Neural crest cell (in vitro differentiated cells): ENCODE results near the gene SOX12. TPM values are rescaled to one million over a fixed set of nuclear protein-coding genes. Genes with fewer than 3 reads are reported as not detected.

Experiments
- DNase-seq: peaks from one replicate; pipeline ENCODE4 v3.0.0; 2021; ENCODE audit warnings: low read depth, mixed read lengths, low spot score
- H3K27ac Mint-ChIP-seq: one replicate; pipeline ENCODE4 v1.8.0; 2021; ENCODE audit warnings: mild to moderate bottlenecking, mixed read lengths; ENCODE audit not compliant: unreplicated experiment
- H3K27me3 Mint-ChIP-seq: 2 replicates; pipeline ENCODE4 v1.8.0; 2021; ENCODE audit warnings: low read depth, mild to moderate bottlenecking, mixed read lengths
- H3K36me3 Mint-ChIP-seq: 2 replicates; pipeline ENCODE4 v1.8.0; 2021; ENCODE audit warnings: low read depth, mild to moderate bottlenecking, mixed read lengths
- H3K4me1 Mint-ChIP-seq: 2 replicates; pipeline ENCODE4 v1.8.0; 2021; ENCODE audit warnings: mixed read lengths
- H3K4me3 Mint-ChIP-seq: one replicate; pipeline ENCODE4 v1.8.0; 2021; ENCODE audit warnings: mild to moderate bottlenecking, mixed read lengths
- H3K9me3 Mint-ChIP-seq: 2 replicates; pipeline ENCODE4 v1.8.0; 2021; ENCODE audit warnings: mixed read lengths
- total RNA-seq: library from RNA; stranded (reverse); gene quantifications from 2 replicates; pipeline ENCODE4 v1.2.1, GENCODE V29; 2021
- TF ChIP-seq, protein P1 (sequence below): fragments of 200-600 bp; sonication (generic); conservative IDR thresholded peaks from 2 replicates; pipeline ENCODE4 v1.5.0; 2021; ENCODE audit warnings: antibody characterized with exemption, mild to moderate bottlenecking

Gene SOX12
- total RNA-seq, 1 donor from 2014 or later: 88.7 TPM

DNA sequence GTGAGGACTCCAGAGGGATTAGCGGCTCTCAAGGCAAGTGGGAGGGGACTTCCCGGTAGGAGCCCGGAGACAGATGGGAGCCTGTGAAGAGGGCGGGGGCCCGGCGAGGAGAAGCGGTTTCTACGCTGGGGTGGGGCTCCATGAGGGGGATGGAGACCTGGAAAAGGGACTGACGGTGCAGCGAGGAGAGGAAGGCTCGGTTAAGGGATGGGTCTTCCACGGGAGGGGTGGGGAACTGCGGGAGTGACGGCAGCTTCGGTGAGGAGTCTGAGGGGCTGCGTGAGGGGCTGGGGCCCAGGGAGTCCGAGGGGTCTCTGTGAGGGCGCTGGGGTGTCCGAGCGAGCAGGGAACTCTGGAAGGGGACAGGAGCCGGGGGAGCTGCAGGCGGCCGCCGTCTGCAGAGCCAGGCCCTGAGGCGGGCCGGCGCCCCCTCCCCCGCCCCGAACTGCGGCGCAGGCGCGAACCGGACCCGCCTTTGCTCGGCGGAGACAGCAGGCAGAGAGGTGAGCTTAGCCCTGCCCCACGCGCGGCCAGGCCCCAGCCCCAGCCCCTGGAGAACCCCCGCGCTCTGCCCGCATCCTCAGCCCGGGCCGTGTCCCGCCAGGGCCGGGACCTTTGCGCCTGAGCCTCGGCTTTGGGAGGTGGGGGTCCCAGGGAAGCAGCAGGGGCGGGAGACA is 21.4 kb downstream of the SOX12 start, which contains the start of gene NRSN2:
TSS of gene NRSN2 (plus strand) at position 472 of the 677 bp plus-strand sequence. CDS start 2,533 bp downstream, outside the sequence.
- TF ChIP-seq, protein P1, sequence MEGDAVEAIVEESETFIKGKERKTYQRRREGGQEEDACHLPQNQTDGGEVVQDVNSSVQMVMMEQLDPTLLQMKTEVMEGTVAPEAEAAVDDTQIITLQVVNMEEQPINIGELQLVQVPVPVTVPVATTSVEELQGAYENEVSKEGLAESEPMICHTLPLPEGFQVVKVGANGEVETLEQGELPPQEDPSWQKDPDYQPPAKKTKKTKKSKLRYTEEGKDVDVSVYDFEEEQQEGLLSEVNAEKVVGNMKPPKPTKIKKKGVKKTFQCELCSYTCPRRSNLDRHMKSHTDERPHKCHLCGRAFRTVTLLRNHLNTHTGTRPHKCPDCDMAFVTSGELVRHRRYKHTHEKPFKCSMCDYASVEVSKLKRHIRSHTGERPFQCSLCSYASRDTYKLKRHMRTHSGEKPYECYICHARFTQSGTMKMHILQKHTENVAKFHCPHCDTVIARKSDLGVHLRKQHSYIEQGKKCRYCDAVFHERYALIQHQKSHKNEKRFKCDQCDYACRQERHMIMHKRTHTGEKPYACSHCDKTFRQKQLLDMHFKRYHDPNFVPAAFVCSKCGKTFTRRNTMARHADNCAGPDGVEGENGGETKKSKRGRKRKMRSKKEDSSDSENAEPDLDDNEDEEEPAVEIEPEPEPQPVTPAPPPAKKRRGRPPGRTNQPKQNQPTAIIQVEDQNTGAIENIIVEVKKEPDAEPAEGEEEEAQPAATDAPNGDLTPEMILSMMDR: no peak
- Mint-ChIP-seq H3K27ac (peak within 1 kb of the TSS; percentile 90), H3K36me3 (no peaks in the 10 kb centered on the region), H3K9me3 (no peaks in the 10 kb centered on the region), H3K4me3 (peak within 1 kb of the TSS; percentile 97), H3K27me3 (no peaks in the 10 kb centered on the region), H3K4me1 (peaks cover 17% of the 10 kb centered on the region)
- DNase-seq: peak; percentile 56

DNA sequence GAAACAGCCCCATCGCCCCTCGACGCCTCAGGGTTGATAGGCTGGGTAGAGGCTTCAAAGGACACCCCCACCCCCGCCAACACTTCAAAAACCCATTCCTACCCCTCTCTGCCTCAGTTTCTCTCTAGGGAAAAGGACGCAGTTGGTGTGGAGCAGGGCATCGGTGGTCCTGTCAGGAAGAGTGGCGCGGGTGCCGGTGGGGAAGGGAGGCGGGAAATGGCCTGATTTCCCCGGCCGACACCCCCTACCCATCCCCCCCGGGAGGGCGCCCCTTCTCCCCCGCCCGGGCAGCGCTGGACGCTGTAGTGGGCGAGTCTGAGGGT is 21.9 kb downstream of the SOX12 start:
- TF ChIP-seq, protein P1: no peak
- peak overlapping the region; percentile 85 for H3K4me3 Mint-ChIP-seq
- no peaks in the 10 kb centered on the region for H3K36me3 Mint-ChIP-seq
- peaks cover 17% of the 10 kb centered on the region for H3K4me1 Mint-ChIP-seq
- H3K9me3 Mint-ChIP-seq: no peaks in the 10 kb centered on the region
- peak overlapping the region; percentile 71 for H3K27ac Mint-ChIP-seq
- H3K27me3 Mint-ChIP-seq: no peaks in the 10 kb centered on the region
- no peak for DNase-seq

DNA sequence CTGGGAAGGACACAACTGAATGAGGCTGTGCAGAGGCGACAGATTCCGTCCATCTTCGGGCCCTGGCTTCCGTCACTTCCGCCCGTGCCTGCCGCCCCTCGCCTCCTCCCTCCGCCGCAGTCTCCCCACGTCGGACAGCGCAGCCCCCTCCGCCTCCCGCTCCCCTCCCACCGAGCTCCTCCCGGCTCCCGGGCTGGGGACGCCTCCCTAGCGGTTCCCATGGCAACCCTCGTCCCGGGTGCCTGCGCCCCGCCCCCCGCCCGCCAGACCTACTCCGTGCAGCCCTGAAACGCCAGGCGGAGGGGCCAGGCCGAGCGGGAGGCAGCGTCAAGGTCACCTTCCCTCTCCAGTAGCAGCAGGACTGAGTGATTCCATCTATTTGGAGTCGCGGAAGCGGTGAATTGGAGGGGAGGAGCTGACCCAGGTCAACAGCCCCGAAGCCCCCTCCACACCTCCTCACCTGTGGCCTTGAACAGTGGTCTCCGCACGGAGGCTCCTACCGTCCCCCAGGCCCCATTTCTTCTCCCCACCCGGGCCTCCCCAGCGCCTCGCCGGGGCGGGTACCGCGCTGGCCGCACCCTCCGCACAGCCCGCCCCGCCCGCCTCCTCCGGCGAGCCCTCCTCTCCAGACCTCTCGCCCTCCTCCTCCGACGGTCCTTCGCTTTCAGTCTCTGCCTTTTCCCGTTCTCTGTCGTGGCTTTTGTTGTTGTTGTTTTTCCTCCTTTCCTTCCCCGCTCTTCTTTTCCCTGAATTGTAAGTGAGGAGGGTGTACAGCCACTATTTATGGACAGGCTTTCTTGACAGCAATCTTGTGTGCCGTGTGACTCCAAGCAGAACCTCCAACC is 22.5 kb downstream of the SOX12 start:
- H3K9me3 Mint-ChIP-seq: no peaks in the 10 kb centered on the region
- DNase-seq: peak; percentile 88
- H3K4me1 Mint-ChIP-seq: peaks cover 17% of the 10 kb centered on the region
- no peaks in the 10 kb centered on the region for H3K27me3 Mint-ChIP-seq
- peak overlapping the region; percentile 8 for H3K27ac Mint-ChIP-seq
- no peaks in the 10 kb centered on the region for H3K36me3 Mint-ChIP-seq
- TF ChIP-seq, protein P1: no peak
- peak overlapping the region; percentile 85 for H3K4me3 Mint-ChIP-seq

DNA sequence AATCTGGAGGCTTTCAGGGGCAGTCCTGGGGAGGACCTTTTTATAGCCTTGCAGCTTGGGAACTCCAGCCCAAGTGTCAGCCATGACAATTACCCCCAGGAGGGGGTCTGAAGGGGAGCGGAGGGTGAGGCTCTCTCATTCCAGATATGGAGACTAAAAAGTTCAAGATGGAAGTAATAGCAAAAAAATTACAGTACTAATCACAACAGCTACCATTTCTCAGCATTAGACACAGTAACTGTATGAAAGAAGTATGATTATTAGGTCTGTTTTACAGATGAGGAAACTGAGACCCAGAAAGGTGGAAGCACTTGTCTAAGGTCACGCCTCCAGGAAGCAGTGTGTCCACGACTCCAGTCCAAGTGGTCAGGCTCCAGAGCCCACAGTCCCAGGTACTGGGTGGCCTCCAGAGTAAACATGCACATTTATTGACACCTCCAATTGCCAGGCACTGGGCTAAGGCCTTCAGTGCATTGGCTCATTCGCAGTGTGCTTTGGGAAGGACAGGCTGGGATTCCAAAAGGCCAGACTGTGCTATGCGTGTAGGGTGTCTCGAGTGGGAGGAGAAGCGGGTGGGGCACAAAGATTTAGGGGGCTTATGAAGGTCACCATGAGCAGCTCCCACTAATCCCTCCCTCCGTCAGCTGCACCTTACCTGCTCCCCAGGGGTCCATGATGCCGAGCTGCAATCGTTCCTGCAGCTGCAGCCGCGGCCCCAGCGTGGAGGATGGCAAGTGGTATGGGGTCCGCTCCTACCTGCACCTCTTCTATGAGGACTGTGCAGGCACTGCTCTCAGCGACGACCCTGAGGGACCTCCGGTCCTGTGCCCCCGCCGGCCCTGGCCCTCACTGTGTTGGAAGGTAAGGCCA is 23.9 kb downstream of the SOX12 start:
- Mint-ChIP-seq H3K4me3 (peak overlapping the region; percentile 85), H3K27me3 (no peaks in the 10 kb centered on the region), H3K9me3 (no peaks in the 10 kb centered on the region), H3K36me3 (no peaks in the 10 kb centered on the region), H3K4me1 (peaks cover 17% of the 10 kb centered on the region), H3K27ac (no peak overlapping the region)
- TF ChIP-seq, protein P1: no peak
- DNase-seq: no peak

DNA sequence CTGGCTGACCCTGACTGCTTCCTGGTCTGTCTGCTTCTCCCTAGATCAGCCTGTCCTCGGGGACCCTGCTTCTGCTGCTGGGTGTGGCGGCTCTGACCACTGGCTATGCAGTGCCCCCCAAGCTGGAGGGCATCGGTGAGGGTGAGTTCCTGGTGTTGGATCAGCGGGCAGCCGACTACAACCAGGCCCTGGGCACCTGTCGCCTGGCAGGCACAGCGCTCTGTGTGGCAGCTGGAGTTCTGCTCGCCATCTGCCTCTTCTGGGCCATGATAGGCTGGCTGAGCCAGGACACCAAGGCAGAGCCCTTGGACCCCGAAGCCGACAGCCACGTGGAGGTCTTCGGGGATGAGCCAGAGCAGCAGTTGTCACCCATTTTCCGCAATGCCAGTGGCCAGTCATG is 27.8 kb downstream of the SOX12 start:
- Mint-ChIP-seq H3K27ac (no peak overlapping the region), H3K4me3 (no peak overlapping the region), H3K36me3 (no peaks in the 10 kb centered on the region), H3K4me1 (peaks cover 8% of the 10 kb centered on the region), H3K27me3 (no peaks in the 10 kb centered on the region), H3K9me3 (no peaks in the 10 kb centered on the region)
- TF ChIP-seq, protein P1: no peak
- no peak for DNase-seq
